ENCODE measurements around the gene HOXC5.
"Not testable (repeated sequence)": the region's sequence is repeated elsewhere in the genome, so short reads cannot be mapped to it uniquely, and the experiment has no call there.

Gene HOXC5

DNA sequence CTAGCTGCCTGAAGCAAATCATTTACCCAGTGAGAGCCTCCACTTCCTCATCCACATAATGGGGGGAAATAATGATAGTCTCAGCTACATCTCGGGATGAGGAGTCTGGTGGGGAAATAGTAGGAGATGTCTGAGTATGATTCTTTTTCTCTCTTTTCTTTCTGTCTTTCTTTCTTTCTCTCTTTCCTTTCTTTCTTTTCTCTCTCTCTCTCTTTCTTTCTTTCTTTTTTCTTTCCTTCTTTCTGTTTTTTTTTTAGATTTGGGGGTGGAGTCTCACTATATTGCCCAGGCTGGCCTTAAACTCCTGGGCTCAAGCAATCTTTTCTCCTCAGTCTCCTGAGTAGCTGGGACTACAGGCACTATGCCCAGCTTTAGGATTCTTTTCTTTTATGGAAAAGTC is 33.6 kb downstream of the HOXC5 start:
- no peak overlapping the region for H3K4me3 ChIP-seq (replicated peaks; ENCODE audit: low read depth, low read length)
- TF ChIP-seq, protein P1, sequence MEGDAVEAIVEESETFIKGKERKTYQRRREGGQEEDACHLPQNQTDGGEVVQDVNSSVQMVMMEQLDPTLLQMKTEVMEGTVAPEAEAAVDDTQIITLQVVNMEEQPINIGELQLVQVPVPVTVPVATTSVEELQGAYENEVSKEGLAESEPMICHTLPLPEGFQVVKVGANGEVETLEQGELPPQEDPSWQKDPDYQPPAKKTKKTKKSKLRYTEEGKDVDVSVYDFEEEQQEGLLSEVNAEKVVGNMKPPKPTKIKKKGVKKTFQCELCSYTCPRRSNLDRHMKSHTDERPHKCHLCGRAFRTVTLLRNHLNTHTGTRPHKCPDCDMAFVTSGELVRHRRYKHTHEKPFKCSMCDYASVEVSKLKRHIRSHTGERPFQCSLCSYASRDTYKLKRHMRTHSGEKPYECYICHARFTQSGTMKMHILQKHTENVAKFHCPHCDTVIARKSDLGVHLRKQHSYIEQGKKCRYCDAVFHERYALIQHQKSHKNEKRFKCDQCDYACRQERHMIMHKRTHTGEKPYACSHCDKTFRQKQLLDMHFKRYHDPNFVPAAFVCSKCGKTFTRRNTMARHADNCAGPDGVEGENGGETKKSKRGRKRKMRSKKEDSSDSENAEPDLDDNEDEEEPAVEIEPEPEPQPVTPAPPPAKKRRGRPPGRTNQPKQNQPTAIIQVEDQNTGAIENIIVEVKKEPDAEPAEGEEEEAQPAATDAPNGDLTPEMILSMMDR (IDR thresholded peaks at IDR 0.05; ENCODE audit: low read depth, low read length, missing control alignments), result no peak
- DNase-seq (ENCODE audit: extremely low read depth, low read depth), result no peak

DNA sequence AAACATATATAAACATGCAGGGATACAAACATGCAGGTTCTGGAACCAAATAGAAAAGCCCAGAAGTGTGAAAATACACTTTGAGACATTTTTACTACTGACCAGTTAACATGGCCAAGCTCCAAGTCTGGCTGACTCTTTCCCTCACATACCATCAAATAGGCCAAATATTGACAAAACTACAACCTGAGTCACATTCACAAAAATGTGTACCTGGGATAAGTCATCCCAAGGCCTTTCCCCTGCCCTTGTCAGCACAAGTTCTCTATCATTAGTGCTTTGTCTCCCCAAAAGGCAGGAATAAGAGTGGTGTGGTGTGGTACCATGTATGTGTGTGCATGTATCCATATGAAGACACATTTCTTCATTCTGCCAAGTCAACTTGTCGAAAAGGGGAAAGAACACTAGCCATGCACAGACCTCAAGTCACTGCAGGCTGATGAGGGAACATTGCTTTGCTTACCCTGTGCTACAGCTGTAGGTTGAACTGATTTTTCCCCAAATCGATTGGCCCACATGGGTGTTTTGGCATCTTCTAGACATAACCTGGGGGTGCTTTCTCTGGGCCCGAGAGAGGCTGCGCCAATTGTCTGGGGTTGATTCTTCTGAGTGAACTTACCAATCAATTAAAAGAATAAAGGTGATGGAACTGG is 35.7 kb downstream of the HOXC5 start:
- TF ChIP-seq, protein P1 (IDR thresholded peaks at IDR 0.05; ENCODE audit: low read depth, low read length, missing control alignments), result no peak
- DNase-seq (ENCODE audit: extremely low read depth, low read depth), result no peak
- H3K4me3 ChIP-seq (replicated peaks; ENCODE audit: low read depth, low read length), result no peak overlapping the region

DNA sequence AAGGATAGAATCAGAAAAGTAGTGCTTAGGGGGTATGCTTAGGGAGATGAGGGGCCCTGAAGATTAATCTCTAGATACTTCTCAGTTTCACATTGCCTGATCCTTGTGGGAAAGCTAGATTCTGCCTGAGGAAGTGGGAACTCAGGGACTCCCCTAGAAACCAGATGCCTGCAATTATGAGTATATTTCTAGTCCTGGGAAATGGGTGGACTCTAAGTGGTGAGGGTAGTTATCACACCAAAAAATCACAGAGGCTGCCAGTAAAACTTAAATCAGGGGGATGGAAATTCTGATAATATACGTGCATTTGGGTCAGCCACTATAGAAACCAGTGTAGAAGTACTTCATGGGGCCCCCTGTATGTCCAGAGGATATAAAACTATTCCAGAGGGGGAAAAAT is 39.1 kb downstream of the HOXC5 start:
- DNase-seq (ENCODE audit: extremely low read depth, low read depth), result no peak
- TF ChIP-seq, protein P1 (IDR thresholded peaks at IDR 0.05; ENCODE audit: low read depth, low read length, missing control alignments), result no peak

DNA sequence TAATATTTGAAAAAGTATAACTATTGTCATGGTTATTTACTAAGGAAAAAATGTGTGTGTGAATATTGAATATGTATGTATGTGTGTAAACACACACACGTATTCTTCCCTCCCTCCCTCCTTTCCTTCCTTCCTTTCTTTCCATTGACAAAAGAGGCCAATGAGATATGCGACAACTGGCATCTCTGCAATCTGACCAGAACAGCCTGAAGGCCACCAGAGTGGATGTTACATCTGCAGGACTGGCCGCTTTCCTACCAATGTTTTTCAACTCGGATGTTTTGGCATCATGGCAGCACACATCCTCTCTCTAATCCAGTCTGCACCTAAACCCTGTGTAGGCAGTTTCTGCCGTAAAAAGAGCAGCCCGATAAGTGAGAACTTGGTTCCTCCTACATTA is 41.5 kb downstream of the HOXC5 start:
- TF ChIP-seq, protein P1 (IDR thresholded peaks at IDR 0.05; ENCODE audit: low read depth, low read length, missing control alignments), result no peak
- no peak for DNase-seq (ENCODE audit: extremely low read depth, low read depth)

More for the DNA sequence above, 39.1 kb downstream of the HOXC5 start:
- no peak overlapping the region for H3K4me3 ChIP-seq (replicated peaks; ENCODE audit: low read depth, low read length)

DNA sequence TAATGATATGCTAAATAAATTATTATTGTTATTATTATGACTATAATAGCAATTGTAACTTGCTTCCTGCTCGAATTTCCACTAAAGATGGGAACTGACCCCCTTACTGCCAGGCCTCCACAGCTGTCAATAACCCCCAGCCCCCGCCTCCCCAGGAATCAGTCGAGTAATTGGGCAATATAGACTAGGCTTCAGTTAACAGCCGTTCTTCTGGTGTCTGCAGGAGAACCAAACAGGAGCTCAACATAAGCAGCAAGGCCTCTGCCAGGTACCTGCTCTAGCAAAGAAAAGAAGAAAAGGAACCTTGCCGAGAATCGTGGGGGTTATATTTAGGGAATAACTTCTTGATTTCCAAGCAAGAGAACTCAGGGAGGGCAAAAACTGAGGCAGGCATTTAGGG is 42.6 kb downstream of the HOXC5 start:
- TF ChIP-seq, protein P1 (IDR thresholded peaks at IDR 0.05; ENCODE audit: low read depth, low read length, missing control alignments), result no peak
- no peak overlapping the region for H3K4me3 ChIP-seq (replicated peaks; ENCODE audit: low read depth, low read length)
- DNase-seq (ENCODE audit: extremely low read depth, low read depth), result no peak

More for the DNA sequence above, 41.5 kb downstream of the HOXC5 start:
- no peak overlapping the region for H3K4me3 ChIP-seq (replicated peaks; ENCODE audit: low read depth, low read length)

DNA sequence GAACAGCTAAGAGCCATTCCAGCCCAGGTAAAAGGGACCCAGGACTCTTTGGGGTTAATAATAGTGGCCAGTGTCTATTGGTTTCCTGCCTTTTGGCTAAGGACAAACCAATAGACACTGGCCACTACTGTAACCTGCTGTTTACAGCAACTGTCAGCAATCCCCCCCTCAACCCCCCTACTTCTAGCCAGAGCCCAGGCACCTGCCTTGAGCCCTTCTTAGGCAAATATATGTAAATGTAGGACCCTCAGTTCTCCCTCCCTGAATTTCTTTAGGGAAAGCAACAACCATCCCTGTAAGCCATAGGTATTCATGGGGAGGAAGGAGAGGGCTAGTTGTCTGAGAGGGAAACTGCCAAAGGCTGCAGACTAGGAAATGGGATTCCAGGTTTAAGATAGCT is 43.1 kb downstream of the HOXC5 start:
- TF ChIP-seq, protein P1 (IDR thresholded peaks at IDR 0.05; ENCODE audit: low read depth, low read length, missing control alignments), result no peak
- no peak for DNase-seq (ENCODE audit: extremely low read depth, low read depth)
- no peak overlapping the region for H3K4me3 ChIP-seq (replicated peaks; ENCODE audit: low read depth, low read length)

DNA sequence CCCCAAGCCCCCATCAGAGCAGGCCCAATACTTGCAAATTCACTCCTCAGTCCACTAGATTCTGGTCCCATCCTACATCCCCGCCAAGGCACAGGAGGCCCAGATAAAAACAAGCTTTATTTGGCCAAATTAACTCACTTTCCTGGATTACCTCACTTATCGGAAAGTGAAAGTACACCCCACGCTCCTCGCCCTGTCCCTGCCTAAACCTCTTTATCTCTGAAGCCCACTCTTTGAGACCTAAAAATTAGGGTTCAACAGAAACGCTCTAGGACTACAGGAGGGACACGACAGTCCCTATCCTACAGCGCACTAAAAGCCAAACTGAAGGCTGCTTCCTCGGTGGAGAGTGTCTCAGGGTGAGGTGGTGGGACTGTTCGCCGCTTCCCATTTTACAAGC is 45.0 kb downstream of the HOXC5 start:
- H3K4me3 ChIP-seq (replicated peaks; ENCODE audit: low read depth, low read length); DNase-seq (ENCODE audit: extremely low read depth, low read depth): not testable (repeated sequence)

DNA sequence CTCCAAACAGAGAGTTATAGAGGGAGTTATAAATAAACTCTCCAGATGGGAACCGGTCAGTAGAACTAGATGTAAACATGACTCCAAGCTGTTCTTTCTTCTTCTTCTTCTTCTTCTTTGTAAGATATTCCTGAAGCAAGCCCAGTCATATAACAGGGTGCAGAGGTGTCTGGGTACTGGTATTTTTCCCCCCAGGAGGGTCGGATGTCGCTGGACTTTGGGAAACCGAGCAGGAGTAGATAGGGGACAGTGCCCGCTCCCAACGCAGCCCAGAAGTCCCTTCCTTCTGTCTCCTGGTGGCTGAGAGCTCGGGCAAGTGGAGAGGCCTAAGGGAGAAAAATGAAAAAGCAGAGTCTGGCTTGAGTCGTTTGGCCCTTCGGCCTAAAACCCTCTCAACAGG is 46.3 kb downstream of the HOXC5 start:
- H3K4me3 ChIP-seq (replicated peaks; ENCODE audit: low read depth, low read length), result not testable (repeated sequence)

DNA sequence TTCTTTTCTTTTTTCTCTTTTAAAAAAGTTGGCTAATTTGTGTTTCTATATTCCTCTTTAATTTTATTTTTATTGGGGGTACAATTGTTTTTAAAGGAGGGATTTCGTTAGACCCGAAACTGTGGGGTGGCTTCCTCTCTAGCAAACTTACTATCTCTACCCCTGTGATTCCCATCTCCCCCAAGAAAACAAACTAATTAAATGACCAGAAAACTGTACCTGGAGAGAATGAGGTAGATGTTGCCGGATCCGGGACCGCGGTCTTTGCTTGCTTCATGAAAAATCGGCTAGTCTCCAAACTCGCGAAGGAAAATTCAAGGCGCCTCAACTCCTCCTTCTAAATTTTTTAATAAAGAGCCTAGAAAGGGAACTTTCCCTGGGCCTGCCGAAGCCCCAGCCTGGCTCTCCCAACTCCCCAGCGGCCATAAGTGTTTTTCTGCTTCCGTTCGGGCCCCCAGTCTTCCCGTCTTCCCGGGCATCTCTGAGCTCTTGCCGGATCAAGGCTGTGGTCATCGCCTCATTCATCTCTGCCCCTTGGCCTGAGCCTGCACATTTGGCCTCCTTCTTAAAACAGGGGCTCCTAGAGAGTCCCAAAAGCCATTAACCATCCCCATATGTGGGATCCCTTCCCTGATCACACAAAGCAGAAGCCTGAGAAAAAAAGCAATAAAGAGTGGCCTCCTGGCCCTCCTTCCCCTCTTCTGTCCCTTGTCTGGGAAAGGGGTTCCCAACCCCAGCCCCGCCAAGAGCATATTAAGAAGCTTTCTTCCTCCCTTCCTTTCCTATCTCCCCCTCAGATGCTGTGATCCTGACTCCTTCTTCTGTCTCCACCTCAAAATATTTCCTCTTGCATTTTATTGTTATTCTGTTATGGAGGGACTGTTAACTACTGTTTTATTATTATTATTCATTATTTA is 47.4 kb downstream of the HOXC5 start:
- not testable (repeated sequence) for DNase-seq (ENCODE audit: extremely low read depth, low read depth); H3K4me3 ChIP-seq (replicated peaks; ENCODE audit: low read depth, low read length)

More for the DNA sequence above, 46.3 kb downstream of the HOXC5 start:
- not testable (repeated sequence) for DNase-seq (ENCODE audit: extremely low read depth, low read depth)

DNA sequence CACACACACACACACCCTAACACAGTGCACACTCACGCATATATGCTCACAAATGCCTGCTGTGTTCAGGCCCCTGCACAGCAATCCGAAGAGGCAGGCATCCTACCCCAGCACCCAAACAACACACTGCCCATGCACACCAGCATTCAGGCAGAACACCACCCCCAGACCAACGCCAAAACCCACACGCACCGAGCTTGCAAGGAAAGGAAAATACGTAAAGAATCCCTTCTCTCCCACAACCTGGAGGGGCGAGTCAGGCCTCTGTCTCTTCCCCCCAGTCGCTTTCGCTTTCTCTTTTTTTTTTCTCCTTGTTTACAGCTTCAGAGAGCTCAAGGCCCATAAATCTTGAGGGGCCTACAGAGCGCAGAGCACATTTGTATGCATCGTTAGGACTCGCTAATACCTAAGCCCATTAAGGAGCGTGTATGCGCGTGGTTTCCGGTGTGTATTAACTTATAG is 48.2 kb downstream of the HOXC5 start:
- not testable (repeated sequence) for H3K4me3 ChIP-seq (replicated peaks; ENCODE audit: low read depth, low read length); DNase-seq (ENCODE audit: extremely low read depth, low read depth)

Measured in HFF-Myc (cell line).